IPS-11a (cell line): ENCODE data around the gene GABRR2.

Source experiments
- H3K4me3 ChIP-seq: one replicate; pipeline ENCODE4 v1.5.1; 2013; ENCODE audit warnings: low read depth, low read length, control low read depth

The GABRR2 gene

GRCh38 chr6:89215391-89215790 lies 99.7 kb downstream of the GABRR2 start:
- H3K4me3 ChIP-seq, result no peak overlapping the region

- H3K4me3 ChIP-seq, result no peak overlapping the region
These were observed 100.9 kb downstream of the GABRR2 start for GRCh38 chr6:89214197-89214596.

GRCh38 chr6:89212472-89212871 lies 102.6 kb downstream of the GABRR2 start:
- no peak overlapping the region for H3K4me3 ChIP-seq

- H3K4me3 ChIP-seq, result no peak overlapping the region
These were observed 105.6 kb downstream of the GABRR2 start for GRCh38 chr6:89209457-89209856.

GRCh38 chr6:89208551-89208950 lies 106.5 kb downstream of the GABRR2 start:
- H3K4me3 ChIP-seq, result no peak overlapping the region
